Muscle of leg (tissue), 11 donors: ENCODE data around the gene CCNJL. TPM values are rescaled to one million over a fixed set of nuclear protein-coding genes. Genes with fewer than 3 reads are reported as not detected.
A peak's percentile ranks its signal among the peaks of the same experiment; 100 is the strongest.

ENCODE experiments used
- DNase-seq: peaks from one replicate; pipeline ENCODE4 v3.0.0; 2013
- H3K27ac ChIP-seq: one replicate; pipeline ENCODE4 v1.5.1; 2013; ENCODE audit warnings: mild to moderate bottlenecking, low read length, control low read depth
- H3K27me3 ChIP-seq: one replicate; pipeline ENCODE4 v1.6.1; 2013; ENCODE audit warnings: low read length; ENCODE audit not compliant: control insufficient read depth, insufficient read depth
- H3K36me3 ChIP-seq: one replicate; pipeline ENCODE4 v1.6.1; 2013; ENCODE audit warnings: low read length; ENCODE audit not compliant: control insufficient read depth, insufficient read depth
- H3K4me1 ChIP-seq: one replicate; pipeline ENCODE4 v1.6.1; 2013; ENCODE audit warnings: low read length; ENCODE audit not compliant: control insufficient read depth, insufficient read depth
- H3K4me3 ChIP-seq: one replicate; pipeline ENCODE4 v1.5.1; 2013; ENCODE audit warnings: low read length, control low read depth
- H3K9me3 ChIP-seq: replicated peaks from 2 replicates; pipeline ENCODE4 v1.6.1; 2013; ENCODE audit warnings: low read depth, low read length; ENCODE audit not compliant: control insufficient read depth
- WGBS: methylation state at CpG from one replicate; pipeline ENCODE4 v1.1.5; 2013; ENCODE audit warnings: missing lambda C conversion rate; ENCODE audit not compliant: insufficient coverage; 5-methylcytosine and 5-hydroxymethylcytosine counted together
- polyA plus RNA-seq, 8 donors: library from polyadenylated mRNA; unstranded; fragments of 120-200 nt; gene quantifications; one replicate each; pipeline versions ENCODE4 v1.2.1 to v1.2.3, GENCODE V29; 2013; ENCODE audit warnings: inconsistent platforms in 1 of 8, low replicate concordance in 1 of 8; ENCODE audit not compliant: insufficient read length in 8 of 8, insufficient read depth in 1 of 8
- total RNA-seq: library from RNA; stranded (reverse); fragments of 120-200 nt; gene quantifications from one replicate; pipeline ENCODE4 v1.2.4, GENCODE V29; 2013

The CCNJL gene
- total and polyA plus RNA-seq, 9 donors: 3.8 to 6.6 (median 5.9) TPM

GRCh38 chr5:160296496-160296895 is 15.9 kb downstream of the CCNJL start:
- WGBS: 96% methylated on average over 3 of the region's 4 CpGs
- Histone ChIP-seq H3K4me1 (no peaks in the 10 kb centered on the region), H3K27ac (no peak overlapping the region), H3K36me3 (no peaks in the 10 kb centered on the region), H3K4me3 (no peak overlapping the region), H3K9me3 (no peaks in the 10 kb centered on the region), H3K27me3 (no peaks in the 10 kb centered on the region)
- no peak for DNase-seq

DNA sequence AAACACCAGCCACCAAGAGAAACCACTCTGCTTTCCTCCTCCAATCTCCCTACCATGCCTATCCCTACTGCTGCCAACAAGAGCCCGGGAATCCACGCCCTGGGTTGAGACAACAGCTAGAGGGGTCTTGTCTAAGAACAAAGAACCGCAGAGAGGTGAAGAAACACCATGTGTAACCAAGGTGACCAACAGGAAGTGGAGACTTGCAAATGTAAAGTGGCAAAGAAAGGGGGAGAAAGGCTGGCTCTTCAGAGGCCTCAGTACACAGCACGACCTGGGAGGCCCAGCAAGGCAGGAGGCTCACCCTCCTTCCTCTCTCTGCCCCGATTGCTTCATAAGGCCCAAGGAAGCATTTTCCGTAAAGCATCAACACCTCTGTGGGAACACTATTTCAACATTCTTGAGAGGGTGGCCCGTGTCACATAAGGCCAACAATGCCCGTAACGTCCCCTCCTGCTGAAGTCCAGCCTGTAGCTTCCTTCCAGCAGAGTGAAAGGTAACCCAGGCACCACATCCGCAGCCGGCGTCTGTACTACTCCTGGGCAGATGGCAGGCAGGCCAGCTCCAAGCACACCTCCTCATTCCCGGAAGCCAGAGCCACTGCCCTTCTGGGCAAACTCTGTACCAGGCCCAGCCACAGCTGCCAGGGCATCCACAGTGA is 18.3 kb downstream of the CCNJL start:
- Histone ChIP-seq H3K4me3 (no peak overlapping the region), H3K27ac (no peak overlapping the region), H3K36me3 (no peaks in the 10 kb centered on the region), H3K9me3 (no peaks in the 10 kb centered on the region), H3K4me1 (peaks cover 3% of the 10 kb centered on the region), H3K27me3 (no peaks in the 10 kb centered on the region)
- 61% methylated on average over 10 of the region's 13 CpGs for WGBS
- no peak for DNase-seq

DNA sequence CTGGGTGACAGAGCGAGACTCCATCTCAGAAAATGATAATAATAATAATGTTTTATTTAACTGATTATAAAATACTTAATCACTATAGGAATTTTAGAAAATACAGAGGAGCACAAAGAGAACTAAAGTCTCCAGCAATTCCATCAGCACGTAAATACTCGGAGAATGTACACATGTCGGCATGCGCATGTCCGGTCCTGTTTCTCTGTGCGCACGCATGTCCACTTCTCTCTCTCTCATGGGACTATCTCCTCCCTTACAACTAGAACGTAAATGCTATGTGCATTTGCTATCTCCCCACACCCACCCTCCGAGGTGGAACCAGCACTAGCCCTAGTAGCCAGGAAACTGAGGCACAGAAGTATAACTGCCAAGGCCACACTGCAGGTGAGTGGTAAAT is 19.0 kb downstream of the CCNJL start:
- no peaks in the 10 kb centered on the region for H3K27me3 ChIP-seq
- DNase-seq: no peak
- no peaks in the 10 kb centered on the region for H3K9me3 ChIP-seq
- H3K4me3 ChIP-seq: no peak overlapping the region
- H3K4me1 ChIP-seq: peaks cover 3% of the 10 kb centered on the region
- 80% methylated on average over 4 of the region's 10 CpGs for WGBS
- no peaks in the 10 kb centered on the region for H3K36me3 ChIP-seq
- no peak overlapping the region for H3K27ac ChIP-seq

DNA sequence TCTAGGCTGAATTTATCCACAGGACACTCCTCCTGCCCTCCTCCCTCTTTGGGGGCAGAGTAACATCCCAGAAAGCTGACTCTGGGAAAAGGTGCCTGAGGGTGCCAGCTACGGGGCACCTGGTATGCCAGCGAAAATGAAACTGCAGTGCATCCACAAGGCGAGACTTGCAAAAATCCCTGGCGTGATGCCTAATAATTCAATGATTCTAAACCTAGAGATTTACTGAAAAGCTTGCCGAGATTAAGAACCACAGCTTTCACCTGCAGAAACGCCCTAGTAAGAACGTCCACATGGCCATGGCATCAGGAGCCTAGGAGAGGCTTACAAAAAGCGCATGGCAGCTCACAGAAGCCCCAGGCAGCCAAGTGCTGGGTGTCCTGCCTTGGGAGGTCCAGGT is 20.9 kb downstream of the CCNJL start:
- H3K27ac ChIP-seq: no peak overlapping the region
- H3K4me1 ChIP-seq: peaks cover 17% of the 10 kb centered on the region
- H3K9me3 ChIP-seq: no peaks in the 10 kb centered on the region
- H3K36me3 ChIP-seq: no peaks in the 10 kb centered on the region
- H3K4me3 ChIP-seq: no peak overlapping the region
- no peak for DNase-seq
- no peaks in the 10 kb centered on the region for H3K27me3 ChIP-seq
- WGBS: 76% methylated on average over 6 of the region's 8 CpGs

- no CpG with 5 or more reads among the region's 3 CpGs for WGBS
- no peak overlapping the region for H3K4me3 ChIP-seq
- peaks cover 20% of the 10 kb centered on the region for H3K4me1 ChIP-seq
These were observed 21.6 kb downstream of the CCNJL start for GRCh38 chr5:160290751-160291150.

GRCh38 chr5:160289721-160290120 is 22.6 kb downstream of the CCNJL start:
- Histone ChIP-seq H3K9me3 (no peaks in the 10 kb centered on the region), H3K27me3 (no peaks in the 10 kb centered on the region), H3K4me1 (peaks cover 23% of the 10 kb centered on the region), H3K4me3 (no peak overlapping the region), H3K36me3 (no peaks in the 10 kb centered on the region), H3K27ac (no peak overlapping the region)
- DNase-seq: no peak
- 30% methylated on average over 3 of the region's 7 CpGs for WGBS

More at GRCh38 chr5:160290751-160291150, 21.6 kb downstream of the CCNJL start:
- Histone ChIP-seq H3K27ac (no peak overlapping the region), H3K27me3 (no peaks in the 10 kb centered on the region), H3K36me3 (no peaks in the 10 kb centered on the region), H3K9me3 (no peaks in the 10 kb centered on the region)
- DNase-seq: no peak

- no CpG with 5 or more reads among the region's 2 CpGs for WGBS
- DNase-seq: no peak
- Histone ChIP-seq H3K9me3 (no peaks in the 10 kb centered on the region), H3K27me3 (no peaks in the 10 kb centered on the region), H3K4me3 (no peak overlapping the region), H3K36me3 (no peaks in the 10 kb centered on the region), H3K4me1 (peaks cover 23% of the 10 kb centered on the region), H3K27ac (no peak overlapping the region)
These were observed 23.1 kb downstream of the CCNJL start for GRCh38 chr5:160289356-160289651.

- no peaks in the 10 kb centered on the region for H3K27me3 ChIP-seq
- H3K36me3 ChIP-seq: no peaks in the 10 kb centered on the region
- H3K27ac ChIP-seq: no peak overlapping the region
- peak; percentile 48 for DNase-seq
- peaks cover 23% of the 10 kb centered on the region for H3K4me1 ChIP-seq
- WGBS: 39% methylated on average over 7 of the region's 8 CpGs
- no peak overlapping the region for H3K4me3 ChIP-seq
- H3K9me3 ChIP-seq: no peaks in the 10 kb centered on the region
These were observed 24.8 kb downstream of the CCNJL start for GRCh38 chr5:160287378-160288051.

DNA sequence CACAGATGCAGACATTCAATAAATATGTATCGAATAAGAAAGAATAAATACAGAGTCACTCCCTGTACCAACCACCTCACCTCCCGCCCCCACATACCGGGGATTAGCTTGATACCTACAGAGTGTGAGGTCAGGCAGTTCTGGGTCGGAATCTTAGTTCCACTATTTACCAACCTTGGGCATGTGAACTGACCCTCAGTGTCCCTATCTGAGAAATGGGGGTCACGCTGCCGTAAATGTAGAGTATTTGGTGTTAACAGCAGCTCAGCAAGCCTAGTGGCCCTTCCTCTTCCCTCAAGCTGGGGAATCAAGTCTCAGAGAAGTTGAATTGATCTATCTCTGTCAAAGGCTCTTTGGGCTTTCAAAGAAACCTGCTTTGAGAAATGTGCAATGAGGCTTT is 25.4 kb downstream of the CCNJL start:
- no peaks in the 10 kb centered on the region for H3K9me3 ChIP-seq
- H3K36me3 ChIP-seq: no peaks in the 10 kb centered on the region
- peaks cover 23% of the 10 kb centered on the region for H3K4me1 ChIP-seq
- DNase-seq: no peak
- no CpG with 5 or more reads among the region's 6 CpGs for WGBS
- H3K4me3 ChIP-seq: no peak overlapping the region
- H3K27me3 ChIP-seq: no peaks in the 10 kb centered on the region
- H3K27ac ChIP-seq: no peak overlapping the region

GRCh38 chr5:160285316-160285715 is 27.0 kb downstream of the CCNJL start:
- H3K27me3 ChIP-seq: no peaks in the 10 kb centered on the region
- peaks cover under 1% of the 10 kb centered on the region for H3K36me3 ChIP-seq
- DNase-seq: no peak
- no peaks in the 10 kb centered on the region for H3K9me3 ChIP-seq
- 76% methylated on average over 2 of the region's 2 CpGs for WGBS
- H3K4me3 ChIP-seq: no peak overlapping the region
- H3K4me1 ChIP-seq: peaks cover 23% of the 10 kb centered on the region
- no peak overlapping the region for H3K27ac ChIP-seq
